ENCODE measurements around the gene GSDME.
"Not testable (repeated sequence)": the region's sequence is repeated elsewhere in the genome, so short reads cannot be mapped to it uniquely, and the experiment has no call there.

GSDME gene

GRCh38 chr7:24741679-24742505 lies 15.4 kb downstream of the GSDME start:
- DNase-seq (ENCODE audit: insufficient read length, low spot score), result no peak
- TF ChIP-seq CTCF (IDR thresholded peaks at IDR 0.05; ENCODE audit: insufficient read depth, missing control alignments), result no peak
- no peak for FAIRE-seq

GRCh38 chr7:24740871-24741270 lies 16.4 kb downstream of the GSDME start:
- DNase-seq (ENCODE audit: insufficient read length, low spot score), result no peak
- FAIRE-seq, result no peak
- TF ChIP-seq CTCF (IDR thresholded peaks at IDR 0.05; ENCODE audit: insufficient read depth, missing control alignments), result no peak

GRCh38 chr7:24739306-24739705 lies 18.0 kb downstream of the GSDME start:
- FAIRE-seq, result no peak
- TF ChIP-seq CTCF (IDR thresholded peaks at IDR 0.05; ENCODE audit: insufficient read depth, missing control alignments), result no peak
- no peak for DNase-seq (ENCODE audit: insufficient read length, low spot score)

- DNase-seq (ENCODE audit: insufficient read length, low spot score) (no peak), FAIRE-seq (no peak)
- no peak for TF ChIP-seq CTCF (IDR thresholded peaks at IDR 0.05; ENCODE audit: insufficient read depth, missing control alignments)
Measured at GRCh38 chr7:24738577-24738976, 18.7 kb downstream of the GSDME start.

- no peak for TF ChIP-seq CTCF (IDR thresholded peaks at IDR 0.05; ENCODE audit: insufficient read depth, missing control alignments)
- DNase-seq (ENCODE audit: insufficient read length, low spot score) (no peak), FAIRE-seq (no peak)
Measured at GRCh38 chr7:24737281-24737680, 20.0 kb downstream of the GSDME start.

GRCh38 chr7:24735594-24735993 lies 21.7 kb downstream of the GSDME start:
- not testable (repeated sequence) for FAIRE-seq; DNase-seq (ENCODE audit: insufficient read length, low spot score)

- TF ChIP-seq CTCF (IDR thresholded peaks at IDR 0.05; ENCODE audit: insufficient read depth, missing control alignments), result no peak
- DNase-seq (ENCODE audit: insufficient read length, low spot score), result no peak
- no peak for FAIRE-seq
Measured at GRCh38 chr7:24734306-24734705, 23.0 kb downstream of the GSDME start.

Measured in D721Med (cell line).